HEK293 (cell line): ENCODE data around the gene APC2.

Experiments
- CTCF ChIA-PET: fragments of 350-600 bp; formaldehyde crosslinking; extraction: SDS; loops from one replicate; lab custom pipeline; 2021; ENCODE audit warnings: antibody characterized with exemption; lab: Yijun Ruan, JAX
- POLR2A ChIA-PET: fragments of 300-600 bp; formaldehyde crosslinking; extraction: SDS; loops from one replicate; lab custom pipeline; 2020; ENCODE audit warnings: antibody characterized with exemption, inconsistent platforms; lab: Yijun Ruan, JAX
- H3K27ac ChIP-seq: fragments of 200-500 bp; sonication (Bioruptor generic); 2 replicates; pipeline ENCODE4 v1.5.1; 2014; ENCODE audit warnings: low read depth, low read length, control low read depth, inconsistent platforms; ENCODE audit errors: extremely low read depth
- H3K36me3 ChIP-seq, 2 experiments: fragments of 200-500 bp in 1 of 2; sonication (Bioruptor generic) in 1 of 2; 1 replicate in 1 of 2; 2 replicates in 1 of 2; pipeline ENCODE4 v1.5.1; 2014 to 2017; ENCODE audit warnings: inconsistent platforms in 2 of 2, low read length in 2 of 2; ENCODE audit not compliant: control insufficient read depth in 2 of 2, insufficient read depth in 1 of 2
- H3K4me1 ChIP-seq: fragments of 200-500 bp; sonication (Bioruptor generic); 2 replicates; pipeline ENCODE4 v1.5.1; 2014; ENCODE audit warnings: mild to moderate bottlenecking, low read length, inconsistent platforms; ENCODE audit not compliant: control insufficient read depth, insufficient read depth
- H3K4me3 ChIP-seq: 2 replicates; pipeline ENCODE4 v1.5.1; 2011; ENCODE audit warnings: low read depth, mild to moderate bottlenecking, control low read depth, low read length, moderate library complexity
- H3K9me3 ChIP-seq: fragments of 200-500 bp; sonication (Bioruptor generic); 2 replicates; pipeline ENCODE4 v1.5.1; 2014; ENCODE audit warnings: low read depth, low read length, inconsistent platforms; ENCODE audit not compliant: control insufficient read depth, insufficient read depth
- GLIS1 ChIP-seq: fragments of 450-650 bp; formaldehyde crosslinking; IDR thresholded peaks from 2 replicates; pipeline ENCODE4 v1.5.1; 2016; ENCODE audit warnings: missing biosample characterization, missing genetic modification characterization
- KLF1 ChIP-seq: fragments of 450-650 bp; formaldehyde crosslinking; IDR thresholded peaks from 2 replicates; pipeline ENCODE4 v1.5.1; 2016; ENCODE audit warnings: missing biosample characterization, missing genetic modification characterization
- PATZ1 ChIP-seq: fragments of 450-650 bp; formaldehyde crosslinking; IDR thresholded peaks from 2 replicates; pipeline ENCODE4 v1.5.1; 2016; ENCODE audit warnings: missing biosample characterization, missing genetic modification characterization
- PRDM4 ChIP-seq: fragments of 450-650 bp; formaldehyde crosslinking; IDR thresholded peaks from 2 replicates; pipeline ENCODE4 v1.5.1; 2017; ENCODE audit warnings: missing biosample characterization, missing genetic modification characterization
- SP7 ChIP-seq: fragments of 450-650 bp; formaldehyde crosslinking; IDR thresholded peaks from 2 replicates; pipeline ENCODE4 v1.5.1; 2016; ENCODE audit warnings: missing biosample characterization, missing genetic modification characterization
- ZBTB11 ChIP-seq: fragments of 450-650 bp; formaldehyde crosslinking; conservative IDR thresholded peaks from 2 replicates; pipeline ENCODE4 v1.5.1; 2016; ENCODE audit warnings: low read depth, missing biosample characterization, missing genetic modification characterization
- ZBTB26 ChIP-seq: fragments of 450-650 bp; formaldehyde crosslinking; optimal IDR thresholded peaks from 2 replicates; pipeline ENCODE3; 2016; ENCODE audit warnings: missing biosample characterization, mild to moderate bottlenecking, missing genetic modification characterization
- ZIC2 ChIP-seq: fragments of 450-650 bp; formaldehyde crosslinking; IDR thresholded peaks from 2 replicates; pipeline ENCODE4 v1.5.1; 2016; ENCODE audit warnings: missing biosample characterization, missing genetic modification characterization
- ZNF324 ChIP-seq: fragments of 450-650 bp; formaldehyde crosslinking; IDR thresholded peaks from 2 replicates; pipeline ENCODE4 v1.5.1; 2016; ENCODE audit warnings: missing biosample characterization, missing genetic modification characterization
- ZNF335 ChIP-seq: fragments of 450-650 bp; formaldehyde crosslinking; conservative IDR thresholded peaks from 2 replicates; pipeline ENCODE4 v1.5.1; 2016; ENCODE audit warnings: missing biosample characterization, missing genetic modification characterization
- ZNF350 ChIP-seq: fragments of 450-650 bp; formaldehyde crosslinking; IDR thresholded peaks from 2 replicates; pipeline ENCODE4 v1.5.0; 2017; ENCODE audit warnings: missing biosample characterization, mild to moderate bottlenecking, missing genetic modification characterization
- ZNF529 ChIP-seq: fragments of 450-650 bp; formaldehyde crosslinking; IDR thresholded peaks from 2 replicates; pipeline ENCODE4 v1.5.1; 2017; ENCODE audit warnings: missing genetic modification characterization, missing biosample characterization; ENCODE audit not compliant: insufficient replicate concordance
- ZNF692 ChIP-seq: fragments of 450-650 bp; formaldehyde crosslinking; IDR thresholded peaks from 2 replicates; pipeline ENCODE4 v1.5.1; 2016; ENCODE audit warnings: missing biosample characterization, missing genetic modification characterization

APC2 gene

GRCh38 chr19:1410136-1410786, 39.7 kb upstream of the APC2 start (continued):
- TF ChIP-seq ZNF324, result no peak
- no peak for TF ChIP-seq PRDM4 (tag by site-specific recombination)

- no peak overlapping the region for H3K4me3 ChIP-seq
- CTCF ChIA-PET, result no interaction called here
- H3K9me3 ChIP-seq, result no peaks in the 10 kb centered on the region
- peak overlapping the region; percentile 98 for H3K27ac ChIP-seq
- H3K36me3 ChIP-seq, result peaks cover 8 to 51% of the 10 kb centered on the region in 2 experiments; a peak in 2 of 3 replicates
- POLR2A ChIA-PET, result no interaction called here
- TF ChIP-seq PRDM4 (tag by site-specific recombination) (peak; percentile 48; the same call in 1 of the 2 replicates), ZNF692 (0 out of 2 replicates have a peak, but pooled peaks have one; percentile 5), ZBTB11 (tag by site-specific recombination) (peak; percentile 79), ZNF350 (no peak)
- H3K4me1 ChIP-seq, result peaks cover 18% of the 10 kb centered on the region
These were observed 39.1 kb upstream of the APC2 start for GRCh38 chr19:1410789-1411188.

GRCh38 chr19:1411255-1412191, 38.4 kb upstream of the APC2 start:
- ChIA-PET POLR2A (interaction anchor here (0.9 kb wide), 1 partner anchor 143 kb away, joined by 3 read pairs; the partner anchor contains the start of gene CIRBP), CTCF (no interaction called here)
- H3K36me3 ChIP-seq, result peaks cover 8 to 58% of the 10 kb centered on the region in 2 experiments; a peak in 2 of 3 replicates
- H3K9me3 ChIP-seq, result no peaks in the 10 kb centered on the region
- no peak overlapping the region for H3K4me3 ChIP-seq
- peaks cover 25% of the 10 kb centered on the region for H3K4me1 ChIP-seq
- peak overlapping the region; percentile 8; the same call in 1 of the 2 replicates for H3K27ac ChIP-seq
- 0 out of 2 replicates have a peak, but pooled peaks have one; percentile 16 for TF ChIP-seq ZIC2 (tag by site-specific recombination)
- TF ChIP-seq ZNF335 (tag by site-specific recombination), result no peak
- TF ChIP-seq ZNF529, result no peak
- TF ChIP-seq PATZ1 (tag by site-specific recombination), result peak; percentile 44
- 0 out of 2 replicates have a peak, but pooled peaks have one; percentile 10 for TF ChIP-seq SP7
- peak; percentile 31; the same call in 1 of the 2 replicates for TF ChIP-seq KLF1 (tag by site-specific recombination)
- TF ChIP-seq GLIS1 (tag by site-specific recombination), result peak; percentile 31; the same call in 1 of the 2 replicates
- peak; percentile 68 for TF ChIP-seq ZNF692
- no peak for TF ChIP-seq ZBTB26 (tag by site-specific recombination)
